IMR-90 (cell line): ENCODE results near the gene IFFO2. TPM values are rescaled to one million over a fixed set of nuclear protein-coding genes. Genes with fewer than 3 reads are reported as not detected.

Source experiments
- ATAC-seq: fragments of 200-7000 bp; cut with Tn5 transposase; 2 replicates; pipeline ENCODE4 v1.9.1; 2020; ENCODE audit warnings: low read depth, mild to moderate bottlenecking, moderate library complexity
- BruUV-seq: library from RNA; stranded (reverse); fragments of 400-500 nt; replicated peaks from 2 replicates; lab custom pipeline; 2021; lab: Mats Ljungman, UMichigan
- CTCF ChIA-PET: fragments of 300-600 bp; formaldehyde crosslinking; extraction: SDS; loops from one replicate; lab custom pipeline; 2021; ENCODE audit warnings: antibody characterized with exemption; lab: Yijun Ruan, JAX
- POLR2A ChIA-PET: fragments of 300-600 bp; sonication (Branson Sonifier 250); formaldehyde crosslinking; loops from one replicate; lab custom pipeline; 2022; ENCODE audit warnings: antibody characterized with exemption; ENCODE audit not compliant: unreplicated experiment; lab: Charles Lee
- DNase-seq: peaks from one replicate; pipeline ENCODE4 v3.0.0; 2013
- H2AFZ ChIP-seq: replicated peaks from 2 replicates; pipeline ENCODE3; 2013; ENCODE audit warnings: low read length, mild to moderate bottlenecking; ENCODE audit not compliant: poor library complexity
- H2AK5ac ChIP-seq: 2 replicates; pipeline ENCODE4 v1.6.1; 2013; ENCODE audit warnings: low read depth, low read length, inconsistent platforms
- H2AK9ac ChIP-seq: replicated peaks from 2 replicates; pipeline ENCODE3; 2013; ENCODE audit warnings: mild to moderate bottlenecking, low read depth, low read length, moderate library complexity; ENCODE audit not compliant: poor library complexity
- H2BK120ac ChIP-seq: 2 replicates; pipeline ENCODE4 v1.6.1; 2013; ENCODE audit warnings: low read depth, low read length, inconsistent platforms
- H2BK15ac ChIP-seq: 3 replicates; pipeline ENCODE4 v1.6.1; 2013; ENCODE audit warnings: low read depth, low read length, inconsistent platforms
- H2BK20ac ChIP-seq: 2 replicates; pipeline ENCODE4 v1.6.1; 2013; ENCODE audit warnings: low read depth, mild to moderate bottlenecking, inconsistent platforms, low read length, moderate library complexity
- H2BK5ac ChIP-seq: 2 replicates; pipeline ENCODE4 v1.6.1; 2013; ENCODE audit warnings: mild to moderate bottlenecking, low read depth, low read length, inconsistent platforms; ENCODE audit not compliant: poor library complexity, severe bottlenecking
- H3K14ac ChIP-seq: replicated peaks from 2 replicates; pipeline ENCODE4 v1.6.1; 2013; ENCODE audit warnings: low read depth, low read length, inconsistent platforms
- H3K18ac ChIP-seq: 2 replicates; pipeline ENCODE4 v1.6.1; 2013; ENCODE audit warnings: low read depth, low read length, control low read depth
- H3K23ac ChIP-seq: 2 replicates; pipeline ENCODE4 v1.6.1; 2013; ENCODE audit warnings: low read depth, low read length, inconsistent platforms
- H3K27ac ChIP-seq: 2 replicates; pipeline ENCODE4 v1.5.1; 2013; ENCODE audit warnings: mild to moderate bottlenecking, control low read depth, low read length; ENCODE audit not compliant: insufficient read depth
- H3K27me3 ChIP-seq: 2 replicates; pipeline ENCODE4 v1.6.1; 2013; ENCODE audit warnings: low read length; ENCODE audit not compliant: control insufficient read depth, insufficient read depth
- H3K36me3 ChIP-seq: 2 replicates; pipeline ENCODE4 v1.6.1; 2013; ENCODE audit warnings: low read length, mixed read lengths; ENCODE audit not compliant: control insufficient read depth, insufficient read depth
- H3K4ac ChIP-seq: 2 replicates; pipeline ENCODE4 v1.6.1; 2013; ENCODE audit warnings: low read depth, low read length, inconsistent platforms
- H3K4me1 ChIP-seq: 2 replicates; pipeline ENCODE4 v1.6.1; 2013; ENCODE audit warnings: low read length, mixed read lengths; ENCODE audit not compliant: control insufficient read depth, insufficient read depth
- H3K4me2 ChIP-seq: 2 replicates; pipeline ENCODE4 v1.6.1; 2013; ENCODE audit warnings: low read depth, mild to moderate bottlenecking, control low read depth, low read length, moderate library complexity
- H3K4me3 ChIP-seq: 2 replicates; pipeline ENCODE4 v1.5.1; 2013; ENCODE audit warnings: low read depth, mild to moderate bottlenecking, control low read depth, low read length, moderate library complexity; ENCODE audit not compliant: insufficient read depth
- H3K56ac ChIP-seq: 2 replicates; pipeline ENCODE4 v1.6.1; 2013; ENCODE audit warnings: low read length, inconsistent platforms; ENCODE audit not compliant: insufficient read depth; ENCODE audit errors: extremely low read depth
- H3K79me1 ChIP-seq, 2 experiments: 2 replicates each; pipeline ENCODE4 v1.6.1; 2013; ENCODE audit warnings: low read length in 2 of 2, inconsistent platforms in 1 of 2, low read depth in 1 of 2
- H3K9ac ChIP-seq: 2 replicates; pipeline ENCODE4 v1.6.1; 2013; ENCODE audit warnings: low read depth, low read length, control low read depth
- H3K9me1 ChIP-seq: 2 replicates; pipeline ENCODE4 v1.6.1; 2013; ENCODE audit warnings: low read length, inconsistent platforms; ENCODE audit not compliant: insufficient read depth
- H3K9me3 ChIP-seq: 2 replicates; pipeline ENCODE4 v1.6.1; 2013; ENCODE audit warnings: low read length; ENCODE audit not compliant: control insufficient read depth, insufficient read depth
- H4K20me1 ChIP-seq: 2 replicates; pipeline ENCODE4 v1.6.1; 2013; ENCODE audit warnings: low read length, inconsistent platforms; ENCODE audit not compliant: insufficient read depth
- H4K5ac ChIP-seq: 2 replicates; pipeline ENCODE4 v1.6.1; 2013; ENCODE audit warnings: mild to moderate bottlenecking, low read depth, low read length, control low read depth
- H4K8ac ChIP-seq, 2 experiments: 2 replicates each; pipeline ENCODE4 v1.6.1; 2013; ENCODE audit warnings: low read depth in 2 of 2, low read length in 2 of 2, control low read depth in 1 of 2, inconsistent platforms in 1 of 2
- H4K91ac ChIP-seq: 2 replicates; pipeline ENCODE4 v1.6.1; 2013; ENCODE audit warnings: low read depth, low read length, inconsistent platforms; ENCODE audit not compliant: insufficient read depth
- BHLHE40 ChIP-seq: fragments of 150-350 bp; IDR thresholded peaks from 2 replicates; pipeline ENCODE4 v1.6.1; 2016; ENCODE audit warnings: mild to moderate bottlenecking, low read depth, low read length
- CEBPB ChIP-seq: IDR thresholded peaks from 2 replicates; pipeline ENCODE4 v1.6.1; 2012; ENCODE audit warnings: low read depth, low read length, improper control_type of control experiment
- CHD1 ChIP-seq: IDR thresholded peaks from 2 replicates; pipeline ENCODE4 v1.6.1; 2012; ENCODE audit warnings: low read depth, low read length, improper control_type of control experiment
- CTCF ChIP-seq: conservative IDR thresholded peaks from 2 replicates; pipeline ENCODE4 v1.5.1; 2012; ENCODE audit warnings: mild to moderate bottlenecking, low read depth, low read length, improper control_type of control experiment
- ELK1 ChIP-seq: fragments of 150-350 bp; IDR thresholded peaks from 2 replicates; pipeline ENCODE4 v1.6.1; 2016; ENCODE audit warnings: low read depth, mild to moderate bottlenecking, low read length, moderate library complexity, borderline replicate concordance
- MAFK ChIP-seq: IDR thresholded peaks from 2 replicates; pipeline ENCODE4 v1.6.1; 2012; ENCODE audit warnings: low read depth, low read length, improper control_type of control experiment
- MAZ ChIP-seq: IDR thresholded peaks from 2 replicates; pipeline ENCODE4 v1.6.1; 2012; ENCODE audit warnings: low read depth, mild to moderate bottlenecking, low read length, improper control_type of control experiment, moderate library complexity, borderline replicate concordance
- MXI1 ChIP-seq: IDR thresholded peaks from 2 replicates; pipeline ENCODE4 v1.6.1; 2012; ENCODE audit warnings: low read depth, mild to moderate bottlenecking, low read length, moderate library complexity, borderline replicate concordance
- NFE2L2 ChIP-seq: fragments of 150-350 bp; IDR thresholded peaks from 2 replicates; pipeline ENCODE4 v1.6.1; 2016; ENCODE audit warnings: low read depth, mild to moderate bottlenecking, low read length
- POLR2A ChIP-seq: IDR thresholded peaks from 2 replicates; pipeline ENCODE4 v1.6.1; 2012; ENCODE audit warnings: mild to moderate bottlenecking, low read depth, low read length
- RAD21 ChIP-seq: IDR thresholded peaks from 2 replicates; pipeline ENCODE4 v1.6.1; 2012; ENCODE audit warnings: low read length, improper control_type of control experiment
- RCOR1 ChIP-seq: IDR thresholded peaks from 2 replicates; pipeline ENCODE4 v1.6.1; 2012; ENCODE audit warnings: mild to moderate bottlenecking, low read length, improper control_type of control experiment; ENCODE audit not compliant: insufficient replicate concordance
- SMC3 ChIP-seq: fragments of 150-350 bp; IDR thresholded peaks from 2 replicates; pipeline ENCODE4 v1.6.1; 2016; ENCODE audit warnings: low read depth, mild to moderate bottlenecking, antibody characterized with exemption, low read length, moderate library complexity
- WGBS, 2 experiments: methylation state at CpG; one replicate each; pipeline versions ENCODE4 v1.1.5 to v1.1.7; 2013; ENCODE audit warnings: missing lambda C conversion rate in 2 of 2; ENCODE audit not compliant: insufficient read length in 1 of 2; ENCODE audit errors: extremely low coverage in 2 of 2; 5-methylcytosine and 5-hydroxymethylcytosine counted together
- dilution Hi-C: fragments of 300-500 bp; cut with HindIII; formaldehyde crosslinking; loops from one replicate; pipeline ENCODE4 v1.14.3; 2018; ENCODE audit warnings: low sequenced_read_pairs; ENCODE audit not compliant: unreplicated experiment
- in situ Hi-C: fragments of 300-500 bp; cut with MboI; formaldehyde crosslinking; loops from 3 replicates; pipeline ENCODE4 v1.14.3; 2019; ENCODE audit warnings: low sequenced_read_pairs, inconsistent platforms, mixed read lengths
- intact Hi-C: fragments of 100-400 bp; cut with micrococcal nuclease; formaldehyde crosslinking; loops from 2 replicates; pipeline ENCODE4 v1.10.0; 2022
- polyA plus RNA-seq, 3 experiments: library from polyadenylated mRNA; depleted of rRNA; stranded (reverse); fragments of >200 nt; gene quantifications; 2 replicates each; pipeline ENCODE4 v1.2.3, GENCODE V29; 2012; ENCODE audit warnings: low replicate concordance in 1 of 3
- total RNA-seq: library from RNA; depleted of rRNA; stranded (reverse); fragments of >200 nt; gene quantifications from 2 replicates; pipeline ENCODE4 v1.2.3, GENCODE V29; 2012

Gene IFFO2
- total and polyA plus RNA-seq, 2 of the 4 experiments (the other 2 are of a cell fraction) = 14.5 to 18.2 TPM

GRCh38 chr1:18938008-18938706 is 18.3 kb downstream of the IFFO2 start:
- peak overlapping the region; percentile 87; the same call in 1 of the 2 replicates for H2AK5ac ChIP-seq
- no peak for DNase-seq
- H4K8ac ChIP-seq = no peak overlapping the region
- TF ChIP-seq ELK1 = no peak
- no peak for TF ChIP-seq RAD21
- no peak for TF ChIP-seq CTCF
- TF ChIP-seq MAFK = no peak
- no peak for TF ChIP-seq MAZ
- TF ChIP-seq RCOR1 = no peak
- no peak for TF ChIP-seq POLR2A
- no peak for TF ChIP-seq BHLHE40
- TF ChIP-seq CHD1 = no peak
- TF ChIP-seq CEBPB = no peak
- no peak for TF ChIP-seq NFE2L2
- TF ChIP-seq MXI1 = no peak
- no peak for TF ChIP-seq SMC3
- BruUV-seq = no TSS peak
- no peak overlapping the region for H3K9ac ChIP-seq
- 90% methylated on average over 2 of the region's 14 CpGs; no CpG with 5 or more reads in 1 of the 2 experiments for whole genome bisulfite sequencing, 2 experiments
- H2BK120ac ChIP-seq = peak overlapping the region; percentile 25
- no peak for ATAC-seq
- no peaks in the 10 kb centered on the region for H3K9me3 ChIP-seq
- peaks cover 18% of the 10 kb centered on the region for H4K20me1 ChIP-seq
- no peak overlapping the region for H3K4ac ChIP-seq
- no peak overlapping the region for H3K4me3 ChIP-seq
- peaks cover 22 to 83% of the 10 kb centered on the region in 2 experiments for H3K79me1 ChIP-seq
- no peak overlapping the region for H2BK15ac ChIP-seq
- no peak overlapping the region; the same call in 1 of the 2 replicates for H4K91ac ChIP-seq
- H3K4me2 ChIP-seq = no peak overlapping the region
- H2BK20ac ChIP-seq = no peak overlapping the region
- no peak overlapping the region for H2AFZ ChIP-seq
- H3K23ac ChIP-seq = no peak overlapping the region
- H3K27ac ChIP-seq = no peak overlapping the region
- peaks cover 44% of the 10 kb centered on the region for H3K4me1 ChIP-seq
- H3K36me3 ChIP-seq = no peaks in the 10 kb centered on the region
- intact Hi-C loops = no loop called here
- no peak overlapping the region for H3K56ac ChIP-seq
- POLR2A ChIA-PET = no interaction called here
- H2BK5ac ChIP-seq = no peak overlapping the region
- H3K14ac ChIP-seq = no peak overlapping the region
- H3K9me1 ChIP-seq = peaks cover 48% of the 10 kb centered on the region
- dilution Hi-C loops = no loop called here
- CTCF ChIA-PET = no interaction called here
- no peak overlapping the region for H4K5ac ChIP-seq
- H3K27me3 ChIP-seq = no peaks in the 10 kb centered on the region
- no peak overlapping the region for H3K18ac ChIP-seq
- in situ Hi-C loops = no loop called here
- no peak overlapping the region for H2AK9ac ChIP-seq
